DND-41 (cell line): ENCODE data around the gene ARHGAP6.
A peak's percentile ranks its signal among the peaks of the same experiment; 100 is the strongest.

ENCODE experiments used
- ATAC-seq: fragments of 200-7000 bp; cut with Tn5 transposase; 3 replicates; pipeline ENCODE4 v1.9.1; 2021; ENCODE audit warnings: low read depth; ENCODE audit not compliant: insufficient read depth
- DNase-seq: peaks from one replicate; pipeline ENCODE4 v3.0.0-alpha.2; 2020
- H2AFZ ChIP-seq: 2 replicates; pipeline ENCODE4 v1.6.0; 2012; ENCODE audit warnings: low read depth, low read length
- H3K27ac ChIP-seq: 2 replicates; pipeline ENCODE4 v1.5.1; 2012; ENCODE audit warnings: low read length, inconsistent platforms
- H3K27me3 ChIP-seq: fragments of 200-600 bp; sonication (generic); 2 replicates; pipeline ENCODE4 v1.6.0; 2012; ENCODE audit warnings: low read length, mild to moderate bottlenecking, inconsistent platforms; ENCODE audit not compliant: insufficient read depth, poor library complexity
- H3K36me3 ChIP-seq: 2 replicates; pipeline ENCODE4 v1.5.1; 2012; ENCODE audit warnings: low read length, inconsistent platforms; ENCODE audit not compliant: insufficient read depth
- H3K4me1 ChIP-seq: 2 replicates; pipeline ENCODE4 v1.5.1; 2012; ENCODE audit warnings: mild to moderate bottlenecking, low read length; ENCODE audit not compliant: insufficient read depth
- H3K4me2 ChIP-seq: 2 replicates; pipeline ENCODE4 v1.6.0; 2012; ENCODE audit warnings: mild to moderate bottlenecking, moderate library complexity, low read length, inconsistent platforms; ENCODE audit not compliant: insufficient read depth
- H3K4me3 ChIP-seq, 2 experiments: fragments of 200-600 bp in 1 of 2; shearing (Covaris generic) in 1 of 2; 2 replicates each; pipeline ENCODE4 v1.5.1; 2012 to 2016; ENCODE audit warnings: inconsistent platforms in 2 of 2, low read length in 2 of 2, mild to moderate bottlenecking in 2 of 2, low read depth in 1 of 2, moderate library complexity in 1 of 2
- H3K79me2 ChIP-seq: 2 replicates; pipeline ENCODE4 v1.6.0; 2012; ENCODE audit warnings: low read length, inconsistent platforms; ENCODE audit not compliant: insufficient read depth
- H3K9ac ChIP-seq: 2 replicates; pipeline ENCODE4 v1.6.0; 2012; ENCODE audit warnings: low read depth, mild to moderate bottlenecking, inconsistent platforms, low read length, moderate library complexity
- H3K9me3 ChIP-seq: 2 replicates; pipeline ENCODE4 v1.5.1; 2012; ENCODE audit warnings: low read length, moderate library complexity, mild to moderate bottlenecking, inconsistent platforms; ENCODE audit not compliant: insufficient read depth, severe bottlenecking
- H4K20me1 ChIP-seq: 2 replicates; pipeline ENCODE4 v1.6.0; 2012; ENCODE audit warnings: low read length; ENCODE audit not compliant: insufficient read depth
- EZH2 ChIP-seq: IDR thresholded peaks from 3 replicates; pipeline ENCODE4 v1.6.1; 2012; ENCODE audit warnings: borderline replicate concordance, low read depth, mild to moderate bottlenecking, moderate library complexity, low read length, inconsistent platforms; ENCODE audit not compliant: severe bottlenecking
- TF ChIP-seq, protein P1 (sequence below): IDR thresholded peaks from 2 replicates; pipeline ENCODE4 v1.5.1; 2012; ENCODE audit warnings: borderline replicate concordance, low read length, moderate library complexity, mild to moderate bottlenecking; ENCODE audit not compliant: poor library complexity, severe bottlenecking; ENCODE audit errors: extremely low read depth

The ARHGAP6 gene

GRCh38 chrX:11600578-11600977 is 65.1 kb downstream of the ARHGAP6 start:
- no peak overlapping the region for H2AFZ ChIP-seq
- H3K27me3 ChIP-seq: no peaks in the 10 kb centered on the region
- ATAC-seq: no peak
- no peaks in the 10 kb centered on the region for H4K20me1 ChIP-seq
- H3K9me3 ChIP-seq: no peaks in the 10 kb centered on the region
- no peak overlapping the region for H3K27ac ChIP-seq
- no peak overlapping the region for H3K4me2 ChIP-seq
- no peak for TF ChIP-seq EZH2
- TF ChIP-seq, protein P1, sequence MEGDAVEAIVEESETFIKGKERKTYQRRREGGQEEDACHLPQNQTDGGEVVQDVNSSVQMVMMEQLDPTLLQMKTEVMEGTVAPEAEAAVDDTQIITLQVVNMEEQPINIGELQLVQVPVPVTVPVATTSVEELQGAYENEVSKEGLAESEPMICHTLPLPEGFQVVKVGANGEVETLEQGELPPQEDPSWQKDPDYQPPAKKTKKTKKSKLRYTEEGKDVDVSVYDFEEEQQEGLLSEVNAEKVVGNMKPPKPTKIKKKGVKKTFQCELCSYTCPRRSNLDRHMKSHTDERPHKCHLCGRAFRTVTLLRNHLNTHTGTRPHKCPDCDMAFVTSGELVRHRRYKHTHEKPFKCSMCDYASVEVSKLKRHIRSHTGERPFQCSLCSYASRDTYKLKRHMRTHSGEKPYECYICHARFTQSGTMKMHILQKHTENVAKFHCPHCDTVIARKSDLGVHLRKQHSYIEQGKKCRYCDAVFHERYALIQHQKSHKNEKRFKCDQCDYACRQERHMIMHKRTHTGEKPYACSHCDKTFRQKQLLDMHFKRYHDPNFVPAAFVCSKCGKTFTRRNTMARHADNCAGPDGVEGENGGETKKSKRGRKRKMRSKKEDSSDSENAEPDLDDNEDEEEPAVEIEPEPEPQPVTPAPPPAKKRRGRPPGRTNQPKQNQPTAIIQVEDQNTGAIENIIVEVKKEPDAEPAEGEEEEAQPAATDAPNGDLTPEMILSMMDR: no peak
- no peak overlapping the region for H3K9ac ChIP-seq
- no peaks in the 10 kb centered on the region for H3K4me1 ChIP-seq
- no peaks in the 10 kb centered on the region for H3K36me3 ChIP-seq
- no peak for DNase-seq
- H3K79me2 ChIP-seq: no peaks in the 10 kb centered on the region
- H3K4me3 ChIP-seq: no peak overlapping the region

DNA sequence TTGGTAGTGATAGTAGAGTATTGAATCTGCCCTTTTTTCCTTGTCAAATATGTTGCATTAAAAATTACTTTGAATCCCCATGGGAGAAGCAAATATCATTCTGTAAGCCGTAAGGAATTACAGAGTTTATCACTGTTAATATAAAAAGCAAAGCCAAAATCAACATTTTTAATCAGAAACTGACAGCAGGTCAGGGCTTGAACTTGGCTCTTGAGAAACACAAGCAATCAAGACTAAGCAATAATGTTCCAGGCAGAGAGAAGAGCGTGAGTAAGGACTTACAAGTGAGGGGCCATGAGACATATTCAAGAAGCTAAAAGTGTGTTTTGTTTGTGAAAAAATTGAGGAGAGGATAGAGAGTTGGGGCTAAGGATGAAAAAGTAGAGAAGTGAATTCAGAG is 68.2 kb downstream of the ARHGAP6 start:
- Histone ChIP-seq H3K36me3 (no peaks in the 10 kb centered on the region), H4K20me1 (no peaks in the 10 kb centered on the region), H3K4me3 (no peak overlapping the region), H3K4me2 (no peak overlapping the region), H3K9me3 (no peaks in the 10 kb centered on the region), H3K27ac (no peak overlapping the region), H2AFZ (no peak overlapping the region), H3K79me2 (no peaks in the 10 kb centered on the region), H3K27me3 (no peaks in the 10 kb centered on the region), H3K4me1 (no peaks in the 10 kb centered on the region), H3K9ac (no peak overlapping the region)
- TF ChIP-seq EZH2: no peak
- TF ChIP-seq, protein P1: no peak
- ATAC-seq (no peak), DNase-seq (no peak)

DNA sequence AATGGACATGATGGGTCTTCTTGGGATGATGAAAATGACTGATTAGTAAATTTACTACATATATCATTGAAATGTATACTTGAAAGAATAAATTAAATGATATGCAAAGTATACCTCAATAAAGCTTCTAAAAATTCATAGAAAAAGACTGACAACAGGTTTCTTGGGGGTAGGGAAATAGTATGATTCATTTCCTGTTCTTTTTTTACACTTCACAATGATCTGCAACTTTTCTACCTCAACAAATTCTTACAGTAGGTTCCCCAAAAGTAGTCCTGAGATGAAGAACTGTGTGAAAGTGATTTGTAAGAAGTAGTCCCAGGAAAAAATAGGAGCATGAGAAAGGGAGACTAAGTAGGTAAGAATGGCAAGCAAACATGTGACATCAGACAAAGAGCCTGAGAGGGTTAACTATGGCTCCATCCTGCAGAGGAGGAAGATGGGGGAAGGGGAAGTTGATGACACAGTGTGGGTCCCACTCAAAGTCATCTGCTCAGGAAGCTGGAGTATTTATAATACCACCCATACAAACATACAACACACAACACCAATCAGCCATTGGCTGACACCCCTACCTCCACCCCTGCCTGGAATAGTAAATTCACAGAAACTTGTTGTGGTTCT is 73.9 kb downstream of the ARHGAP6 start:
- TF ChIP-seq, protein P1: no peak
- no peak for TF ChIP-seq EZH2
- Histone ChIP-seq H3K9me3 (no peaks in the 10 kb centered on the region), H3K4me2 (no peak overlapping the region), H3K36me3 (no peaks in the 10 kb centered on the region), H2AFZ (no peak overlapping the region), H3K27me3 (no peaks in the 10 kb centered on the region), H3K9ac (no peak overlapping the region), H3K79me2 (no peaks in the 10 kb centered on the region), H3K27ac (no peak overlapping the region), H3K4me3 (no peak overlapping the region), H4K20me1 (no peaks in the 10 kb centered on the region), H3K4me1 (no peaks in the 10 kb centered on the region)
- DNase-seq (peak; percentile 3), ATAC-seq (peak; percentile 50; the same call in 2 of the 3 replicates)
